BE2C (cell line): ENCODE data around the gene ADCY5.

Source experiments
- DNase-seq: peaks from one replicate; pipeline ENCODE4 v3.0.0-alpha.2; 2020
- H3K27me3 ChIP-seq: fragments of 250-450 bp; sonication (Bioruptor Pico); 2 replicates; pipeline ENCODE4 v1.5.1; 2020; ENCODE audit warnings: mild to moderate bottlenecking
- H3K36me3 ChIP-seq: fragments of 250-450 bp; sonication (Bioruptor Pico); 2 replicates; pipeline ENCODE4 v1.5.1; 2020; ENCODE audit warnings: mild to moderate bottlenecking
- H3K4me1 ChIP-seq: fragments of 250-450 bp; sonication (Bioruptor Pico); 2 replicates; pipeline ENCODE4 v1.5.1; 2020
- H3K4me3 ChIP-seq: 2 replicates; pipeline ENCODE4 v1.5.1; 2011; ENCODE audit warnings: low read depth, low read length
- H3K9me3 ChIP-seq: fragments of 250-450 bp; sonication (Bioruptor Pico); 2 replicates; pipeline ENCODE4 v1.5.1; 2020
- TF ChIP-seq, protein P1 (sequence below): IDR thresholded peaks from 2 replicates; pipeline ENCODE4 v1.5.1; 2012; ENCODE audit warnings: mild to moderate bottlenecking, low read depth, low read length

Gene ADCY5

DNA sequence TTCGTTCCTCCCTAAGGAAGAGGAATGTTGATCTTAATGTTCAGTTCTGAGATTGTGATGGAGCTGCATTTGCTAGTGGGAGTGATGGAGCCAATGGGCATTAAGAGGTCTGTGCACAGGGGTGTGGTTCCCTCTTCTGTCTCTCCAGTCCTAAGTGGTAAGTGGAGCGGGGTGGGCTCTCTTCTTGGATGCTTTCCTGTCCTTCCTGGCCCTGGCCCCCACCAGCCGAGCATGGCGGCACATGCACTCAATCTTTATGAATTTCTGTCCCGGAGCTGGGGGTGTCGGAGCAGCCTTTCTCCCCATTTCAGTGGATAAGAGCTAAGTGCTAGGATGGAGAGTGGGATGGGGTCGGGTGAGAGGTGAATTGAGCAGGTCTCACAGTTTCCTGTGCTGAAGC lies 37.6 kb upstream of the ADCY5 start:
- TF ChIP-seq, protein P1, sequence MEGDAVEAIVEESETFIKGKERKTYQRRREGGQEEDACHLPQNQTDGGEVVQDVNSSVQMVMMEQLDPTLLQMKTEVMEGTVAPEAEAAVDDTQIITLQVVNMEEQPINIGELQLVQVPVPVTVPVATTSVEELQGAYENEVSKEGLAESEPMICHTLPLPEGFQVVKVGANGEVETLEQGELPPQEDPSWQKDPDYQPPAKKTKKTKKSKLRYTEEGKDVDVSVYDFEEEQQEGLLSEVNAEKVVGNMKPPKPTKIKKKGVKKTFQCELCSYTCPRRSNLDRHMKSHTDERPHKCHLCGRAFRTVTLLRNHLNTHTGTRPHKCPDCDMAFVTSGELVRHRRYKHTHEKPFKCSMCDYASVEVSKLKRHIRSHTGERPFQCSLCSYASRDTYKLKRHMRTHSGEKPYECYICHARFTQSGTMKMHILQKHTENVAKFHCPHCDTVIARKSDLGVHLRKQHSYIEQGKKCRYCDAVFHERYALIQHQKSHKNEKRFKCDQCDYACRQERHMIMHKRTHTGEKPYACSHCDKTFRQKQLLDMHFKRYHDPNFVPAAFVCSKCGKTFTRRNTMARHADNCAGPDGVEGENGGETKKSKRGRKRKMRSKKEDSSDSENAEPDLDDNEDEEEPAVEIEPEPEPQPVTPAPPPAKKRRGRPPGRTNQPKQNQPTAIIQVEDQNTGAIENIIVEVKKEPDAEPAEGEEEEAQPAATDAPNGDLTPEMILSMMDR, result no peak
- no peaks in the 10 kb centered on the region for H3K9me3 ChIP-seq
- no peaks in the 10 kb centered on the region for H3K36me3 ChIP-seq
- no peak overlapping the region for H3K4me3 ChIP-seq
- DNase-seq, result no peak
- H3K4me1 ChIP-seq, result no peaks in the 10 kb centered on the region
- H3K27me3 ChIP-seq, result no peaks in the 10 kb centered on the region

DNA sequence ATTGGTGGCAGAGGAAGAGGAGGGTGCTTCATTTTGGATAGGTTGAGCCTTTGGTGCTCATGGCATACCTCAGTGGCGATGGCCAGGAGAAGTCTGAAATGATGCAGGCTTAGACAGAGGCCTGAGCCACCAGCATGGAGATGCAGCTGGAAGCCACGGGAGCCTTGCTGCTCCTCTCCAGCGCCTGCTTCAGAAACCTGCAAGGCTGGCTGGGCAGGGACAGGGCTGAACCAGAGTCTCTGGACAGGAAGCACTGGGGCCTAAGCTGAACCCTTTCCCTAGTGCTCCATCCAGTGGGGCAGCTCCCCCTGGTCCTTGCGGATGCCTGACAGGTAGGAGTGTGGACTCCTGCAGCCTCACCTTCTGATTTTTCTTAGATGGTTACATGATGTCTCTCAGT lies 36.7 kb upstream of the ADCY5 start:
- no peaks in the 10 kb centered on the region for H3K27me3 ChIP-seq
- H3K4me1 ChIP-seq, result no peaks in the 10 kb centered on the region
- no peaks in the 10 kb centered on the region for H3K36me3 ChIP-seq
- no peaks in the 10 kb centered on the region for H3K9me3 ChIP-seq
- DNase-seq, result no peak
- TF ChIP-seq, protein P1, result no peak
- H3K4me3 ChIP-seq, result no peak overlapping the region

DNA sequence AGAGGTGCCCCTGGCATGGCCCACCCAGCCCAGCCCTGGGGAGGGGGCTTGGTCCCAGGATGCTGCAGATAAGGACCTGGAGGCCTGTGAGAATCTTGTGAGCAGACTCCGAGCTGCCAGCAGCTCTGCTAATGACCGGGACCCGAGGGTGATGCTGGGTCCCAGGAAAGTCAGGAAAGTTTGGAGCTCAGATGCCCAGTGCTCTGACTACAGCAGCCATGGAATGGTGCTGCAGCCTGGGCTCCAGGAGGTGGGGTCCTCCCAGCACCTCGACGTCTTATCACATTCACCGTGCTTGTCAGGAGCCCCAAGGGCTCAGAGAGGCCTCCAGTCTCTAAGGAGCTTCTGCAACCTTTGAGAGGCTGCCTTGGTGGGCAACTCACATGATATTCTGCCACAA lies 34.3 kb upstream of the ADCY5 start:
- Histone ChIP-seq H3K4me1 (no peaks in the 10 kb centered on the region), H3K9me3 (no peaks in the 10 kb centered on the region), H3K27me3 (no peaks in the 10 kb centered on the region), H3K4me3 (no peak overlapping the region), H3K36me3 (no peaks in the 10 kb centered on the region)
- DNase-seq, result no peak
- TF ChIP-seq, protein P1, result no peak

DNA sequence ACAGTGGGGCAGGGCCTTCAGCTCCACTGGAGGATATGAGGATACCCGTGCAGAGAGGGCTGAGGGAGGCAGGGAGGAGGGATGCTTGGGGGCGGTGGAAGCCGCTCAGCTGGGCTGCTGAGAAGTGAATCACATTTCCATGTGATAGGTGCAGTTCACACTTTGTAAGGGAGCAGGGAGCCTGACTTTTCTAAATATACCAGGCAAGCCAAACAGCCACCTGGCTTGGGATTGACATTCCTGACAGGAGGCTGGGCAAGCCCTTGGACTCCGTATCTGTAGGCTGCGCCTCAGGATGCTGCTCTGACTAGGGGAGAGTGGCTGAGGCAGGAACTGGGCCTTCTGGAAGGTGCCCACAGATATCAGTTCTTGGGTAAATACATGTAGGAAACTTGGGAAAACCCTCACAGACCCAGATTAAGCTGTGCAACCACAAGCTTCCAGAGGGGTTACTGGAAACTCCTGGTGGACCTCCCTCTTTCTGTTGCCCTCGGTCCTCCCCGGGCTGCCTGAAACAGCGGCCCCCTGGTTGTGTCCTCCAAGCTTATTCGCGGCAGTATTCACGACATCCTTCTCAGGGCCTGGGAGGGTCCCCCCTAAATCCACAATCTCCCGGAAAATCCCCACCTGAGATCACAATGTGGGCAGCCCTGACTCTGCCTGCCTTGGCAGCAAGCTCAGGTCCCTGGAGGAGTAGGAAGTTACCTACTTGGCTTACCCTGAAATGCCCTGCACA lies 33.0 kb upstream of the ADCY5 start:
- Histone ChIP-seq H3K27me3 (no peaks in the 10 kb centered on the region), H3K4me1 (no peaks in the 10 kb centered on the region), H3K4me3 (no peak overlapping the region), H3K36me3 (no peaks in the 10 kb centered on the region), H3K9me3 (no peaks in the 10 kb centered on the region)
- DNase-seq, result no peak
- TF ChIP-seq, protein P1, result no peak

DNA sequence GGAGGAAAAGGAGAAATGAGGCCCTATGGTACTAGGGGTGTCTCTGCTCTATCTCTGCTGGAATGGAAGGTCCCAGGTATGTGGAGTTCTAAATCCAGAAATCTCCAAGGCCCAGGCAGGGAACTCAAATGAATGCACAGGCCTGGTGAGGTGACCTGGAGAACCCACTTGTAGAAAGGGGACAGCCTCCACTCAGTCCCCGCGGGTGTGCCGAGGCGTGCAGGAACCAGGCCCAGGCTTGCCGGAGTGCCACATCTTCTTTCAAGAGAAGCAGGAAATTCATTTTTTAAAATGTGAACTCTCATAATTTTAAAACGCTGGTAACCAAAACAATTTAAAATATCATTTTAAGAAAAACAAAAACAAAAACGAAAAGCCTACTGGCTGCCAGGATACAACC lies 32.2 kb upstream of the ADCY5 start:
- no peak for DNase-seq
- Histone ChIP-seq H3K27me3 (no peaks in the 10 kb centered on the region), H3K4me3 (no peak overlapping the region), H3K4me1 (no peaks in the 10 kb centered on the region), H3K9me3 (no peaks in the 10 kb centered on the region), H3K36me3 (no peaks in the 10 kb centered on the region)
- TF ChIP-seq, protein P1, result no peak

DNA sequence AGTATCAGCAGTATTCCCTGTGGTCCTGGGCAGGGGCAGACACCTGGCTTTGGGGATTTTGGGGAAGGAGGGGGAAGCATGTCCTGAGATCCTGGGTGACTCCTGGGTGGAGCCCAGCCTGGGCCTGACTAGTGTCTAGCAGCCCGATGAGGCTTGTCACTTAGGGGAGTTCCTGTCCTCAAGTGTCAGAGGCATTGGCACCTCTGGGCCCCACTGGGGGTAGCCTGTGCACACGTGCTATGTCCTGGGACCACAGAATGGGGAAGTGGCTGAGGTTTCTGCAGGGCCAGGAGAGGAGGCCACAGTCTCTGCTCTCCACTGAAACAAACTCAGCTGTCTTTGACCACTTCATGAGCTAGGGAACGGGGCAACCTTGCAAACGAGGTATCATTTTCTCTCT lies 31.5 kb upstream of the ADCY5 start:
- H3K4me1 ChIP-seq, result no peaks in the 10 kb centered on the region

More for the DNA sequence above, 31.5 kb upstream of the ADCY5 start:
- H3K27me3 ChIP-seq, result no peaks in the 10 kb centered on the region
- H3K36me3 ChIP-seq, result no peaks in the 10 kb centered on the region
- DNase-seq, result no peak
- TF ChIP-seq, protein P1, result no peak
- no peak overlapping the region for H3K4me3 ChIP-seq
- no peaks in the 10 kb centered on the region for H3K9me3 ChIP-seq
